ENCODE results near the gene CREB3.

CREB3 gene

DNA sequence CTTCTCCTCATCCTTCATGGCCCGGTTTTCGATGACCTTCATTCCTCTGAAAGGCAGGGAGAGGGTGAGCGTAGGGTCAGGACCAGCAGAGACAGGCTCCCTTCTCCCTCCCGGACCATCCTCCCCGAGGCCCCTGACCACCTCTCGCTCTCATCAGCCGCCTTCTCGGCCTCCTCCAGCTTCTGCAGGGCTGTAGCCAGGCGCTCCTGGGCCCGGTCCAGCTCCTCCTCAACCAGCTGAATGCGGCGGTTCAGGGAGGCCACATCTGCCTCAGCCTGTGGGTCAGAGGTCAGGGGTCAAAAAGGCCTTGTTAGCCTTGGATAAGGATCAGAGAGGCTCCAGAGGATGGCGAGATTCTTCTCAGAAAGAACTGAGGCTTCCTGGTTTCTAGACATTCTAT is 47.0 kb upstream of the CREB3 start:
- no peaks in the 10 kb centered on the region for H3K9me2 ChIP-seq (replicated peaks; ENCODE audit: insufficient read depth, low read length)
- no peak overlapping the region for H2AFZ ChIP-seq (ENCODE audit: low read length)
- TF ChIP-seq, protein P1, sequence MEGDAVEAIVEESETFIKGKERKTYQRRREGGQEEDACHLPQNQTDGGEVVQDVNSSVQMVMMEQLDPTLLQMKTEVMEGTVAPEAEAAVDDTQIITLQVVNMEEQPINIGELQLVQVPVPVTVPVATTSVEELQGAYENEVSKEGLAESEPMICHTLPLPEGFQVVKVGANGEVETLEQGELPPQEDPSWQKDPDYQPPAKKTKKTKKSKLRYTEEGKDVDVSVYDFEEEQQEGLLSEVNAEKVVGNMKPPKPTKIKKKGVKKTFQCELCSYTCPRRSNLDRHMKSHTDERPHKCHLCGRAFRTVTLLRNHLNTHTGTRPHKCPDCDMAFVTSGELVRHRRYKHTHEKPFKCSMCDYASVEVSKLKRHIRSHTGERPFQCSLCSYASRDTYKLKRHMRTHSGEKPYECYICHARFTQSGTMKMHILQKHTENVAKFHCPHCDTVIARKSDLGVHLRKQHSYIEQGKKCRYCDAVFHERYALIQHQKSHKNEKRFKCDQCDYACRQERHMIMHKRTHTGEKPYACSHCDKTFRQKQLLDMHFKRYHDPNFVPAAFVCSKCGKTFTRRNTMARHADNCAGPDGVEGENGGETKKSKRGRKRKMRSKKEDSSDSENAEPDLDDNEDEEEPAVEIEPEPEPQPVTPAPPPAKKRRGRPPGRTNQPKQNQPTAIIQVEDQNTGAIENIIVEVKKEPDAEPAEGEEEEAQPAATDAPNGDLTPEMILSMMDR (IDR thresholded peaks at IDR 0.05; ENCODE audit: low read length), result no peak
- no peak for TF ChIP-seq EZH2 (optimal IDR thresholded peaks at IDR 0.05; ENCODE audit: low read depth, low read length)
- H3K9ac ChIP-seq (ENCODE audit: low read length), result no peak overlapping the region
- no peak overlapping the region for H3K27ac ChIP-seq (ENCODE audit: low read length)
- H3K36me3 ChIP-seq (replicated peaks; ENCODE audit: insufficient read depth, low read length), result no peaks in the 10 kb centered on the region
- DNase-seq, result no peak
- no peaks in the 10 kb centered on the region for H3K79me2 ChIP-seq (ENCODE audit: low read length)
- H3F3A ChIP-seq (ENCODE audit: insufficient read depth, low read length), result no peaks in the 10 kb centered on the region
- no peak overlapping the region for H3K4me2 ChIP-seq (ENCODE audit: low read depth, low read length)
- no peaks in the 10 kb centered on the region for H3K4me1 ChIP-seq (ENCODE audit: low read length)
- no peaks in the 10 kb centered on the region for H4K20me1 ChIP-seq (ENCODE audit: insufficient read depth, low read length)
- H3K27me3 ChIP-seq (replicated peaks; ENCODE audit: insufficient read depth, low read length), result no peaks in the 10 kb centered on the region
- no peak overlapping the region for H3K4me3 ChIP-seq (ENCODE audit: low read length)
- no peaks in the 10 kb centered on the region for H3K9me3 ChIP-seq (replicated peaks; ENCODE audit: insufficient read depth, low read length)

DNA sequence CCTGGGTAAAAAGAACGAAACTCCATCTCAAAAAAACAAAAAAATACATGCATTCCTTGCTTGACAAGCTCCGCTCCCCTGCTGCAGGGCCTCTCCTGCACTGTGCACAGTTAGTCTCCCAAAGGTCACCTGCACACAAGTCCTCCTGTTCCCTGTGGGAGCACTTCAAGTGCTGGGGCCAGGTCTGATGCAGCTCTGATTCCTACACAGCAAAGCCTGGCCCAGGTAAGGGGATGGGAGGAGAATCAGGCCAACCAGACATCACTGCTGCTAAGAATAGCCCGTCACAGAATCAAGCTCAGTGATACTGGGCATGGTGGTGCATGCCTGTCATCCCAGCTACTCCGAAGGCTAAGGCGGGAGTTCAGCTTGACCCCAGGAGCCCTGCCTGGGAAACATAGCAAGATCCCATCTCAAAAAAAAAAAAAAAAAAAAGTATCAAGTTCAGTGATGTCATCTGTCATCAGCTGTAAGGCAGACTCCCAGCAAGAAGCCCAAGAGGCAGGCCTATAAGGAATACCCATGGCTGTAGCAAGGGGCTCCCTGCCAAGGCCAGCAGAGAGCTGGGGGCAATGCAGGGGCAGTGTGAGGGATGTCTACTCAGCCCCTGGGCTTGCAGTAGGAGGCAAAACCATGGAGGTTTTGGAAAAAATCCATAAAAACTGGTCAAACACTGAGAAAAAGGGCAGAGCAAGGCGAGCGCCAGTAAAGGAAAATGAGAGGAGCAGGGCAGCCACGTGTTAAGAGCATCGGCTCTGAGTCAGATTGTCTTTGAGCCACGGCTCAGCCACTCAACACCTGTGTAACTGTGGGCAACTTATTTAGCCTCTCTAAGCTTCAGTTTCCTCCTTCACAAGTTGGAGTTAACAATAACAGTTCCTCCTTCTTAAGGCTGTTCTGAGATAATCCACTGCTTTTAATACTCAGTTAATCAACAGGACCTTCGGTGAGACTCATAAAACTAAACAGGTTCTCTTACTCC is 46.0 kb upstream of the CREB3 start:
- TF ChIP-seq, protein P1 (IDR thresholded peaks at IDR 0.05; ENCODE audit: low read length), result no peak
- TF ChIP-seq EZH2 (optimal IDR thresholded peaks at IDR 0.05; ENCODE audit: low read depth, low read length), result no peak
- no peaks in the 10 kb centered on the region for H3K9me3 ChIP-seq (replicated peaks; ENCODE audit: insufficient read depth, low read length)
- no peak for DNase-seq
- H3K36me3 ChIP-seq (replicated peaks; ENCODE audit: insufficient read depth, low read length), result no peaks in the 10 kb centered on the region
- no peak overlapping the region for H3K4me2 ChIP-seq (ENCODE audit: low read depth, low read length)
- H3K9ac ChIP-seq (ENCODE audit: low read length), result no peak overlapping the region
- H3K4me3 ChIP-seq (ENCODE audit: low read length), result no peak overlapping the region
- H3K79me2 ChIP-seq (ENCODE audit: low read length), result no peaks in the 10 kb centered on the region
- H3K9me2 ChIP-seq (replicated peaks; ENCODE audit: insufficient read depth, low read length), result no peaks in the 10 kb centered on the region
- no peaks in the 10 kb centered on the region for H3F3A ChIP-seq (ENCODE audit: insufficient read depth, low read length)
- no peak overlapping the region for H3K27ac ChIP-seq (ENCODE audit: low read length)
- no peaks in the 10 kb centered on the region for H4K20me1 ChIP-seq (ENCODE audit: insufficient read depth, low read length)
- H3K27me3 ChIP-seq (replicated peaks; ENCODE audit: insufficient read depth, low read length), result 0 out of 2 replicates have a peak, but pooled peaks cover 4% of the 10 kb centered on the region
- no peak overlapping the region for H2AFZ ChIP-seq (ENCODE audit: low read length)
- no peaks in the 10 kb centered on the region for H3K4me1 ChIP-seq (ENCODE audit: low read length)

GRCh38 chr9:35687306-35687705 is 45.2 kb upstream of the CREB3 start:
- no peak overlapping the region for H2AFZ ChIP-seq (ENCODE audit: low read length)
- H3K9ac ChIP-seq (ENCODE audit: low read length), result no peak overlapping the region
- no peaks in the 10 kb centered on the region for H3K4me1 ChIP-seq (ENCODE audit: low read length)
- 0 out of 2 replicates have a peak, but pooled peaks cover 4% of the 10 kb centered on the region for H3K27me3 ChIP-seq (replicated peaks; ENCODE audit: insufficient read depth, low read length)
- TF ChIP-seq, protein P1 (IDR thresholded peaks at IDR 0.05; ENCODE audit: low read length), result no peak
- TF ChIP-seq EZH2 (optimal IDR thresholded peaks at IDR 0.05; ENCODE audit: low read depth, low read length) (no peak), EZH2phosphoT487 (IDR thresholded peaks at IDR 0.05; ENCODE audit: low read length) (no peak)
- H3K36me3 ChIP-seq (replicated peaks; ENCODE audit: insufficient read depth, low read length), result no peaks in the 10 kb centered on the region
- H4K20me1 ChIP-seq (ENCODE audit: insufficient read depth, low read length), result no peaks in the 10 kb centered on the region
- no peaks in the 10 kb centered on the region for H3K9me2 ChIP-seq (replicated peaks; ENCODE audit: insufficient read depth, low read length)
- no peak overlapping the region for H3K4me2 ChIP-seq (ENCODE audit: low read depth, low read length)
- no peak overlapping the region for H3K4me3 ChIP-seq (ENCODE audit: low read length)
- H3F3A ChIP-seq (ENCODE audit: insufficient read depth, low read length), result no peaks in the 10 kb centered on the region
- no peaks in the 10 kb centered on the region for H3K79me2 ChIP-seq (ENCODE audit: low read length)
- no peaks in the 10 kb centered on the region for H3K9me3 ChIP-seq (replicated peaks; ENCODE audit: insufficient read depth, low read length)
- H3K27ac ChIP-seq (ENCODE audit: low read length), result no peak overlapping the region
- no peak for DNase-seq
